H1 (cell line): ENCODE results near the gene EGFR. TPM values are rescaled to one million over a fixed set of nuclear protein-coding genes. Genes with fewer than 3 reads are reported as not detected.

ENCODE experiments used
- CTCF ChIA-PET: fragments of 300-600 bp; sonication (Branson Sonifier 250); formaldehyde crosslinking; loops from one replicate; lab custom pipeline; 2021; ENCODE audit not compliant: partially characterized antibody; lab: Charles Lee
- POLR2A ChIA-PET: fragments of 300-600 bp; sonication (Branson Sonifier 250); formaldehyde crosslinking; loops from one replicate; lab custom pipeline; 2021; ENCODE audit warnings: inconsistent platforms; ENCODE audit not compliant: partially characterized antibody; lab: Charles Lee
- DNase-seq, 2 experiments: peaks; one replicate each; pipeline versions ENCODE4 v3.0.0 to v3.0.0-alpha.2; 2010 to 2022; ENCODE audit warnings: low spot score in 2 of 2, low read depth in 1 of 2, mixed read lengths in 1 of 2
- FAIRE-seq: peaks from 2 replicates; lab custom pipeline; 2011; peaks lifted over from hg19 to GRCh38; lab: Jason Lieb, UNC
- H2AFZ ChIP-seq: 2 replicates; pipeline ENCODE4 v1.8.1; 2012; ENCODE audit warnings: low read length, inconsistent platforms
- H2AK5ac ChIP-seq: 2 replicates; pipeline ENCODE4 v1.6.1; 2013; ENCODE audit warnings: low read depth, low read length
- H2BK120ac ChIP-seq: replicated peaks from 2 replicates; pipeline ENCODE3; 2013; ENCODE audit warnings: low read depth, low read length, inconsistent platforms
- H2BK12ac ChIP-seq: 2 replicates; pipeline ENCODE4 v1.6.1; 2013; ENCODE audit warnings: low read depth, low read length
- H2BK15ac ChIP-seq: 2 replicates; pipeline ENCODE4 v1.6.1; 2013; ENCODE audit warnings: low read length
- H2BK20ac ChIP-seq: 2 replicates; pipeline ENCODE4 v1.6.1; 2013; ENCODE audit warnings: low read length
- H2BK5ac ChIP-seq: 2 replicates; pipeline ENCODE4 v1.6.1; 2013; ENCODE audit warnings: low read depth, low read length
- H3K14ac ChIP-seq: 2 replicates; pipeline ENCODE4 v1.6.1; 2013; ENCODE audit warnings: inconsistent platforms; ENCODE audit not compliant: insufficient read length
- H3K18ac ChIP-seq: 2 replicates; pipeline ENCODE4 v1.6.1; 2013; ENCODE audit warnings: low read length; ENCODE audit errors: extremely low read depth
- H3K23ac ChIP-seq: 2 replicates; pipeline ENCODE4 v1.6.1; 2013; ENCODE audit warnings: inconsistent platforms; ENCODE audit not compliant: insufficient read length
- H3K23me2 ChIP-seq: 2 replicates; pipeline ENCODE4 v1.6.1; 2013; ENCODE audit warnings: low read depth, low read length
- H3K27ac ChIP-seq: 2 replicates; pipeline ENCODE4 v1.6.1; 2011; ENCODE audit warnings: low read depth, low read length, inconsistent platforms
- H3K27me3 ChIP-seq, 4 experiments: replicated peaks in 1 of 4; 1 replicate in 1 of 4; 2 replicates in 3 of 4; pipeline versions ENCODE4 v1.6.1 to v1.8.1; 2011 to 2013; ENCODE audit warnings: low read length in 3 of 4, mild to moderate bottlenecking in 3 of 4, inconsistent platforms in 2 of 4, mixed read lengths in 2 of 4, moderate library complexity in 1 of 4; ENCODE audit not compliant: control insufficient read depth in 3 of 4, insufficient read depth in 3 of 4; ENCODE audit errors: extremely low read depth in 1 of 4
- H3K36me3 ChIP-seq, 4 experiments: 2 replicates each; pipeline versions ENCODE4 v1.6.1 to v1.8.1; 2011 to 2013; ENCODE audit warnings: mild to moderate bottlenecking in 4 of 4, low read length in 3 of 4, moderate library complexity in 2 of 4, control low read depth in 1 of 4, inconsistent platforms in 1 of 4; ENCODE audit not compliant: insufficient read depth in 4 of 4, control insufficient read depth in 2 of 4
- H3K4ac ChIP-seq: replicated peaks from 2 replicates; pipeline ENCODE3; 2013; ENCODE audit warnings: low read length, low read depth, mixed read lengths, inconsistent platforms; ENCODE audit not compliant: insufficient read length
- H3K4me1 ChIP-seq, 4 experiments: replicated peaks in 1 of 4; 1 replicate in 1 of 4; 2 replicates in 3 of 4; pipeline versions ENCODE4 v1.6.1 to v1.8.1; 2011 to 2013; ENCODE audit warnings: low read length in 3 of 4, inconsistent platforms in 2 of 4, mixed read lengths in 1 of 4; ENCODE audit not compliant: insufficient read depth in 4 of 4, control insufficient read depth in 3 of 4
- H3K4me2 ChIP-seq, 2 experiments: 2 replicates each; pipeline versions ENCODE4 v1.6.1 to v1.8.1; 2011 to 2013; ENCODE audit warnings: low read depth in 2 of 2, low read length in 2 of 2, control low read depth in 1 of 2, inconsistent platforms in 1 of 2, mild to moderate bottlenecking in 1 of 2; ENCODE audit not compliant: insufficient read depth in 1 of 2
- H3K4me3 ChIP-seq, 4 experiments: fragments of 200-600, 300-600 bp in 1 of 4; sonication (generic), shearing (Covaris generic), sonication (Bioruptor Twin) in 1 of 4; 2 replicates each; pipeline versions ENCODE4 v1.5.1 to v1.8.1; 2011 to 2016; ENCODE audit warnings: low read length in 4 of 4, low read depth in 3 of 4, control low read depth in 2 of 4, inconsistent platforms in 2 of 4, mild to moderate bottlenecking in 2 of 4, mixed read lengths in 1 of 4, moderate library complexity in 1 of 4; ENCODE audit not compliant: insufficient read depth in 2 of 4; ENCODE audit errors: extremely low read depth in 1 of 4
- H3K56ac ChIP-seq: replicated peaks from 2 replicates; pipeline ENCODE3; 2013; ENCODE audit warnings: low read depth, mild to moderate bottlenecking, mixed read lengths, low read length, inconsistent platforms; ENCODE audit not compliant: insufficient read length
- H3K79me1 ChIP-seq: 2 replicates; pipeline ENCODE4 v1.6.1; 2013; ENCODE audit warnings: low read depth, low read length, control low read depth
- H3K79me2 ChIP-seq, 2 experiments: 2 replicates each; pipeline versions ENCODE4 v1.6.1 to v1.8.1; 2012 to 2013; ENCODE audit warnings: low read length in 2 of 2, mild to moderate bottlenecking in 2 of 2, inconsistent platforms in 1 of 2; ENCODE audit not compliant: insufficient read depth in 2 of 2, control insufficient read depth in 1 of 2
- H3K9ac ChIP-seq, 4 experiments: replicated peaks in 1 of 4; 1 replicate in 1 of 4; 2 replicates in 3 of 4; pipeline versions ENCODE4 v1.6.1 to v1.8.1; 2011 to 2013; ENCODE audit warnings: low read depth in 3 of 4, low read length in 3 of 4, control low read depth in 2 of 4, mild to moderate bottlenecking in 2 of 4, moderate library complexity in 2 of 4, inconsistent platforms in 1 of 4; ENCODE audit errors: extremely low read depth in 1 of 4
- H3K9me3 ChIP-seq, 2 experiments: 2 replicates each; pipeline versions ENCODE4 v1.6.1 to v1.8.1; 2012 to 2013; ENCODE audit warnings: mild to moderate bottlenecking in 2 of 2, moderate library complexity in 2 of 2, control low read depth in 1 of 2, inconsistent platforms in 1 of 2, low read depth in 1 of 2, low read length in 1 of 2, mixed read lengths in 1 of 2; ENCODE audit not compliant: insufficient read depth in 2 of 2
- H4K20me1 ChIP-seq, 2 experiments: replicated peaks in 1 of 2; 2 replicates each; pipeline versions ENCODE3 to v1.8.1; 2011 to 2013; ENCODE audit warnings: inconsistent platforms in 2 of 2, low read length in 2 of 2, mild to moderate bottlenecking in 1 of 2; ENCODE audit not compliant: insufficient read depth in 2 of 2, control insufficient read depth in 1 of 2
- H4K5ac ChIP-seq: 2 replicates; pipeline ENCODE4 v1.6.1; 2013; ENCODE audit warnings: low read length, low read depth, mixed read lengths, inconsistent platforms; ENCODE audit not compliant: insufficient read length
- H4K8ac ChIP-seq: 2 replicates; pipeline ENCODE4 v1.8.0; 2013; ENCODE audit warnings: mild to moderate bottlenecking, moderate library complexity, low read length, inconsistent platforms; ENCODE audit not compliant: insufficient read depth; ENCODE audit errors: extremely low read depth
- H4K91ac ChIP-seq: replicated peaks from 2 replicates; pipeline ENCODE3; 2013; ENCODE audit warnings: low read length, mixed read lengths, inconsistent platforms; ENCODE audit not compliant: insufficient read length
- CEBPB ChIP-seq: IDR thresholded peaks from 2 replicates; pipeline ENCODE4 v1.6.1; 2012; ENCODE audit warnings: low read depth, low read length
- HDAC6 ChIP-seq: IDR thresholded peaks from one replicate; pipeline ENCODE4 v1.7.1; 2012; ENCODE audit warnings: low read depth, mild to moderate bottlenecking, inconsistent platforms, low read length, moderate library complexity
- KDM1A ChIP-seq: fragments of 200-600, 300-600 bp; sonication (generic); IDR thresholded peaks from 2 replicates; pipeline ENCODE4 v1.7.1; 2016; ENCODE audit warnings: mild to moderate bottlenecking, low read length, borderline replicate concordance
- MAFK ChIP-seq: IDR thresholded peaks from 2 replicates; pipeline ENCODE4 v1.6.1; 2012; ENCODE audit warnings: low read depth, mild to moderate bottlenecking, improper control_type of control experiment, low read length
- NANOG ChIP-seq: IDR thresholded peaks from 2 replicates; pipeline ENCODE4 v1.6.1; 2011; ENCODE audit warnings: low read length, low read depth, mild to moderate bottlenecking, inconsistent platforms; ENCODE audit not compliant: insufficient read depth, poor library complexity, severe bottlenecking
- RFX5 ChIP-seq: IDR thresholded peaks from 2 replicates; pipeline ENCODE4 v1.6.1; 2011; ENCODE audit warnings: low read depth, low read length, improper control_type of control experiment, borderline replicate concordance
- SAP30 ChIP-seq: fragments of 300-600 bp; sonication (generic); IDR thresholded peaks from 2 replicates; pipeline ENCODE4 v1.7.1; 2012; ENCODE audit warnings: low read length, moderate library complexity, mild to moderate bottlenecking, inconsistent platforms; ENCODE audit not compliant: insufficient read depth, insufficient replicate concordance
- SUZ12 ChIP-seq: fragments of 200-600 bp; sonication (generic); IDR thresholded peaks from 2 replicates; pipeline ENCODE4 v1.6.1; 2012; ENCODE audit warnings: mild to moderate bottlenecking, inconsistent platforms, low read length, moderate library complexity, mixed read lengths
- TCF12 ChIP-seq: IDR thresholded peaks from 2 replicates; pipeline ENCODE4 v1.6.1; 2011; ENCODE audit warnings: low read depth, mild to moderate bottlenecking, low read length
- WGBS, 2 experiments: shearing (Covaris generic) in 1 of 2; methylation state at CpG; one replicate each; pipeline versions ENCODE4 v1.1.6 to v1.1.7; 2013 to 2015; ENCODE audit warnings: low lambda C conversion rate in 2 of 2, mixed read lengths in 2 of 2, inconsistent platforms in 1 of 2, low coverage in 1 of 2, missing lambda C conversion rate in 1 of 2; ENCODE audit not compliant: insufficient replicate concordance in 2 of 2, insufficient coverage in 1 of 2, insufficient read length in 1 of 2; ENCODE audit errors: extremely low coverage in 1 of 2, missing lambda C conversion rate in 1 of 2; 5-methylcytosine and 5-hydroxymethylcytosine counted together
- polyA plus RNA-seq, 7 experiments: library from polyadenylated mRNA; depleted of rRNA in 3 of 7; stranded (reverse) in 5 of 7; unstranded in 2 of 7; fragments of >200 nt in 5 of 7; fragments of 200-250 nt in 2 of 7; gene quantifications; 1 replicate in 5 of 7; 2 replicates in 1 of 7; 4 replicates in 1 of 7; pipeline versions ENCODE4 v1.2.1 to v1.2.3, GENCODE V29; 2011 to 2013; ENCODE audit warnings: missing spikeins in 2 of 7, mixed read lengths in 2 of 7
- total RNA-seq: library from RNA; stranded (reverse); fragmentation: NEBNext Ultra II Directional; extraction: Animal tissue kit (Norgen Biotek cat#: 25700); gene quantifications from 2 replicates; pipeline ENCODE4 v1.2.1, GENCODE V29; 2021
- TF ChIP-seq, protein P1 (sequence below): IDR thresholded peaks from 2 replicates; pipeline ENCODE4 v1.6.1; 2012; ENCODE audit warnings: low read length, inconsistent platforms
- TF ChIP-seq, protein P2 (sequence below): IDR thresholded peaks from 2 replicates; pipeline ENCODE4 v1.6.1; 2011; ENCODE audit warnings: low read depth, mild to moderate bottlenecking, low read length; ENCODE audit not compliant: insufficient read depth

EGFR gene
- total and polyA plus RNA-seq, 2 of the 8 experiments (the other 6 are each of a cell fraction or from before 2014, with no cell fraction given): 1.9 to 5.8 TPM

DNA sequence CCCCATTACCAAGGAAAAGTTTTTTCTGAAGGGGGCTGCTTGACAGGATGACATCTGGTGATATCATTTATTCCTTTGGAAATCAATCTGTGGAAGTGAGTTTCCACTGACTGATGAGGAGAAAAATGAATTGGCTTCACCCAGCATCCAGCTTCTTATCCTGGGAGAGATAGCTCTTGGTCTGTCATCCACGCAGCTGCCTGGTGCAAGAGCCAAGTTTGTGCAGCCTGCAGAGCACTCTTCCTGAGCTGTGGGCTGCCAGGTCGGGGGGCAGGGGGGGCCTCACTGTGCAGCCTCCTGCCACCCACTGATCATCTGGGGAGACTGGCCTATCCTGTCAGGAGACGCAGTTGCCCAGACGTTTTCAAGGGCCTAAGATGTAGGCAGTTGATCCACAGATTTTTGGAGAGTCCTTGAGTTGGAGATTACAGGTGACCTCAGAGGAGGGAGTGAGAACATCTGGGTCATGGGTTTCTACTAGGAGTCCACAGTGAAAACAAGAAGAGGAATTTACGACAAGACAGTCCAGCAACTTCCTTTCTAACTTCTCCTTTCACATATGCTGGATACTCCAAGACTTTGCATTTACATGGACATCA lies 75.4 kb downstream of the EGFR start:
- Histone ChIP-seq H2BK5ac (no peak overlapping the region), H4K20me1 (peaks cover 0 to 2% of the 10 kb centered on the region in 2 experiments), H4K8ac (peak overlapping the region; percentile 58; the same call in 1 of the 2 replicates), H3K27ac (no peak overlapping the region), H3K27me3 (no peaks in the 10 kb centered on the region), H4K91ac (no peak overlapping the region), H2BK120ac (no peak overlapping the region), H2BK15ac (no peak overlapping the region), H2AFZ (no peak overlapping the region), H3K4me3 (no peak overlapping the region), H3K36me3 (no peaks in the 10 kb centered on the region), H3K4ac (no peak overlapping the region), H3K9me3 (no peaks in the 10 kb centered on the region), H3K56ac (no peak overlapping the region), H2AK5ac (no peak overlapping the region), H4K5ac (no peak overlapping the region), H2BK12ac (no peak overlapping the region), H3K79me2 (no peaks in the 10 kb centered on the region), H3K4me1 (no peaks in the 10 kb centered on the region; a peak in 1 of 7 replicates), H3K4me2 (no peak overlapping the region), H3K9ac (no peak overlapping the region), H3K23ac (no peak overlapping the region), H3K18ac (no peak overlapping the region), H3K14ac (no peak overlapping the region), H3K23me2 (peaks cover 4% of the 10 kb centered on the region; the same call in 1 of the 2 replicates), H3K79me1 (no peaks in the 10 kb centered on the region), H2BK20ac (no peak overlapping the region)
- POLR2A ChIA-PET: no interaction called here
- DNase-seq (no peak), FAIRE-seq (no peak)
- 89% methylated on average over 5 of the region's 5 CpGs; no CpG with 5 or more reads in 1 of the 2 experiments for WGBS, 2 experiments
- TF ChIP-seq KDM1A: no peak
- TF ChIP-seq RFX5: no peak
- TF ChIP-seq SUZ12: no peak
- no peak for TF ChIP-seq HDAC6
- no peak for TF ChIP-seq MAFK
- TF ChIP-seq, protein P1, sequence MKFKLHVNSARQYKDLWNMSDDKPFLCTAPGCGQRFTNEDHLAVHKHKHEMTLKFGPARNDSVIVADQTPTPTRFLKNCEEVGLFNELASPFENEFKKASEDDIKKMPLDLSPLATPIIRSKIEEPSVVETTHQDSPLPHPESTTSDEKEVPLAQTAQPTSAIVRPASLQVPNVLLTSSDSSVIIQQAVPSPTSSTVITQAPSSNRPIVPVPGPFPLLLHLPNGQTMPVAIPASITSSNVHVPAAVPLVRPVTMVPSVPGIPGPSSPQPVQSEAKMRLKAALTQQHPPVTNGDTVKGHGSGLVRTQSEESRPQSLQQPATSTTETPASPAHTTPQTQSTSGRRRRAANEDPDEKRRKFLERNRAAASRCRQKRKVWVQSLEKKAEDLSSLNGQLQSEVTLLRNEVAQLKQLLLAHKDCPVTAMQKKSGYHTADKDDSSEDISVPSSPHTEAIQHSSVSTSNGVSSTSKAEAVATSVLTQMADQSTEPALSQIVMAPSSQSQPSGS: no peak
- no peak for TF ChIP-seq NANOG
- TF ChIP-seq CEBPB: no peak
- no peak for TF ChIP-seq SAP30
- TF ChIP-seq, protein P2, sequence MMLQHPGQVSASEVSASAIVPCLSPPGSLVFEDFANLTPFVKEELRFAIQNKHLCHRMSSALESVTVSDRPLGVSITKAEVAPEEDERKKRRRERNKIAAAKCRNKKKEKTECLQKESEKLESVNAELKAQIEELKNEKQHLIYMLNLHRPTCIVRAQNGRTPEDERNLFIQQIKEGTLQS: no peak
- no peak for TF ChIP-seq TCF12
- CTCF ChIA-PET: interaction anchor here (0.6 to 1.6 kb wide), 3 partner anchors 19 to 161 kb away, joined by 3 to 6 read pairs (median 3); no protein-coding TSS in a partner anchor
